ENCODE data around the gene SLC24A5.

The SLC24A5 gene

DNA sequence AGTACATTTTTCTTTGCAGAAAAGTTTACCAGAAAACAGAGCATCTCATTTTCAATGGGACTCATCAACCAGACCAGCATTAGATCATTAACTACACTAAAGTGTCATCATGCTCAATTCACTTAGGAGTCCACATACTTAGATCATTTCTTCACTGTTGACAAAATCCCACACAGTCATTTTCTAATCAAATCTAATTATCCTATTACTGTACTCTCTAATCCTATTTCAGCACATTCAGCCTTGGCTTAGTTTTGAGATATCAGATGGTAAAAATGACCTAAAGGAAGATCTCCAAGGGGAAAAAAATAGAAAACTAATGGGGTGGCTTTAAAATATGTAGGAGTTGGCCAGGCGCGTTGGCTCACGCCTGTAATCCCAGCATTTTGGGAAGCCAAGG, 65.5 kb downstream of the SLC24A5 start:
- no peak for DNase-seq (ENCODE audit: low read depth in 3 of 3)

DNA sequence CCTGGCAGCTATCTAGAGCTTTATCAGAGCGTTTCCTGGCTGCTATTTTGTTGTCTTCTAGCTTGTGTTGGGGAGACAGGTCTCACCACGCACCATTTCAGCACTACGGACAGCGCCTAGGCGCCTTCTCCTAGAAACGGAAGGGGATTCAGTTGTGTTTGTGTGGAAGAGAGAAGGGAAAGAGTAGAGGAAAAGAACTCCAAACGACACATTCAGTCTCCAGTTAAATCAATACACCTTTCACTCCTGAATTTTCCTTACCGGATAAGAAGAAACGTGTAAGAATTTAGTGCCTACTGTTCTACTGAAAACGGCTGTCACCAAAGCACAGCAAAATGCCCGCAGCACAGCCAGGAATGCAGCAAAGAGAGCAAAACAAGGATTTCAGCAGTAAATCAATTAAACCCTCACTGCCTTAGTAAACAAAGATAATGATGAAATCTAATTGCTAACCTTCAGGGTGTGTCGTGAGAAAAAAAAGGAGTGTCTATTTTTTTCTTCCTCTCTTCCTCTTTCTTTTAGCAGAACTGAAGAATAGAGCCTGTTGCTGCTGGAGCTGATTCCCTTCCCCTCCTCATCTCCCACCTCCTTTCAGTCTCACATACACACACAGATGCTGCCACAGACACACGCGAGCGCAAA, 70.3 kb downstream of the SLC24A5 start:
- DNase-seq (ENCODE audit: low read depth in 3 of 3) = peak in 1 of 3 donors; percentile 29

DNA sequence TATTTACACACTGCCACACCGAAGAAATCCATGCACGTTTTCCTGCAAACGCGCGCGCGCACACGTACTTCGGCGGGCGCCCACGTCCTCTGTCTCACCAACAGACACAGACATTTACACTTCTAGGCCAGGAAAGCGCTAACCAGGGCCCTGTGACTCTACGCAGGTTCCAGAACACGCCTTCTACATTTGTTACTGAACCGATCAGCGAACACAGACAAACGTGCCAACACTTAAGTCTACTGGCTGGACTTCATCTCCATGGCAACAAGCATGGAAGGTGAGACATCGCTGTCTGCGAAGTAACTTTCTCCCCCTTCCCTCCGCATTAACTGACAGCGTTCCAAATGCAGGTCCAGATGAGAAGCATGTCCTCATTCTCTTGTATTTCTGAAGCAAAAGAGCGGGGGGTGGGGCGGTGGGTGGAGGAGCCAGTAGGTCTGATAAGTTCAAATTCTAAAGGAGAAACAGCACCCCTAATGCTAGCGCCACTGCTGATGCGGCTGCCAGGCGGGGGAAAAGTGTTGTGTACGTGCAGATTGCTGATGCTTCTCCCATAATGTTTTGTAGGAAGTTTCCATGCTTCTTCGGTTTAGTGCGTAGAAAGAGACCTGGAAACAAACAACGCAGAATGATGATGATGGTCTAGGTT, 70.9 kb downstream of the SLC24A5 start, which contains the start of gene CTXN2:
Gene CTXN2, plus strand, starts transcription at position 92 of the 652 bp plus-strand sequence. CDS start 9,636 bp downstream, outside the sequence.
- DNase-seq (ENCODE audit: low read depth in 3 of 3) = no peak

All from stimulated activated CD4-positive, alpha-beta T cell treated with anti-CD3 and anti-CD28 coated beads, TNF-alpha, amount 100 ng/mL, for 48 hours (primary cell).